ENCODE results near the gene CYTH2.

DNA sequence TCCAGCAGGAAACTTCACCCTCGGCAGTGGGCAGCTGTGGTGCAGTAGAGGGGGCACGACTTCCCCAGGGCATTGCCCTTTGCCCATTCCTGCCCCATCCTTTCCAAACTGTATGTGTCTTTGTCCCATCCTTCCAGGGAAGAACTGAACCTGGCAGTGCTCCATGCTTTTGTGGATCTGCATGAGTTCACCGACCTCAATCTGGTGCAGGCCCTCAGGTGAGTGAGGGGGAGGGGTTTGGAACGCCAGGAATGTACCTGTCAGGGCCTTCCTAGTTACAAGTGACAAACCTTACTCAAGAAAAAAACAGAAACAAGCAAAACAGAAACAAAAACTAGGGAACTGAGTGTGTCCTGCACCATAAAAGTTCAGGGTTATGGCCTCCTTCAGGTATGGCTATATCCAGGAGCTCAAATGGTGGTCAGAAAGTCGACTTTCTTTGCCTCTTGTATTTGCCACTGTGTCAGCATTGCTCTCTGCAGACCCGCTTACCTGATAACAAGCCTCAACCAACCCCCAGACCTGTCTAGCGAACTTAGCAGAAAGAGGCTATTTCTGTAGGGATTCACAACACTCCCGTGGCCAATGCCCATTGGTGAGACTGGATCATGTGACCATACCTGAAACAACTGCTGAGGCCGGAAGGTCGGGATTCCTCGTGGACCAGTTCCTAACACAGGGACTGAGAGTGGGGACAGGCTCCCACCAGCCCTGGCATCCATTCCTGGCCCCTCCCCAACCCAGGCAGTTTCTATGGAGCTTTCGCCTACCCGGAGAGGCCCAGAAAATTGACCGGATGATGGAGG, 4.2 kb downstream of the CYTH2 start:
- TF ChIP-seq FOXP2 (optimal IDR thresholded peaks at IDR 0.05; ENCODE audit: borderline replicate concordance, extremely low read depth, extremely low read length, insufficient read depth) (no peak), POLR2AphosphoS5 (IDR thresholded peaks at IDR 0.05; ENCODE audit: low read depth, low read length) (no peak; the same call in 1 of the 2 replicates)
